Right kidney (tissue), 1 donor: Measurements from ENCODE around the gene SERTAD2.
A peak's percentile ranks its signal among the peaks of the same experiment; 100 is the strongest.

Source experiments
- DNase-seq: peaks from one replicate; pipeline ENCODE4 v3.0.0-alpha.2; 2016

SERTAD2 gene

GRCh38 chr2:64649626-64650025, 4.1 kb downstream of the SERTAD2 start:
- DNase-seq: no peak

DNA sequence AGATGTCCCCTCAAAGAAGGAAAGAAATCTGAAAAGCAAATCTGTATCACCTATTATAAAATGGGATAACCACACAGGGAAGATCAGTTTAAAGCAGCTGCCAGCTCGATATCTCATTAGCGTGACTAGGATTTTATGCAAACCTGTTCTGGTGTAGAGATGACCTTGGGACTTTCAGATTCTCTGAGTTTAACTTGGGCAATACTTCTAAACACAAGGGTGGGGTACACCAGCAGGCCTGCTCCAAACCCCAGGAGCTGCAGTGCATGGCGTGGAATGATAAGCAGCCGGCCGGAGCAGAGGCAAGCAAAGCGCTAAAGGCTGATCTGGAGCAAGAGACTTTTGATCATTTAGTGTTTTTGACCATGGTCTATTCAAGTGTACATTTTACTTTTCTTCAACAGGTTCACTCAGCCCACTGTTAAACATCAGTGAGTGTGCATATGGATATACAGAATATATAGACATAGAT, 4.7 kb downstream of the SERTAD2 start:
- DNase-seq: no peak

DNA sequence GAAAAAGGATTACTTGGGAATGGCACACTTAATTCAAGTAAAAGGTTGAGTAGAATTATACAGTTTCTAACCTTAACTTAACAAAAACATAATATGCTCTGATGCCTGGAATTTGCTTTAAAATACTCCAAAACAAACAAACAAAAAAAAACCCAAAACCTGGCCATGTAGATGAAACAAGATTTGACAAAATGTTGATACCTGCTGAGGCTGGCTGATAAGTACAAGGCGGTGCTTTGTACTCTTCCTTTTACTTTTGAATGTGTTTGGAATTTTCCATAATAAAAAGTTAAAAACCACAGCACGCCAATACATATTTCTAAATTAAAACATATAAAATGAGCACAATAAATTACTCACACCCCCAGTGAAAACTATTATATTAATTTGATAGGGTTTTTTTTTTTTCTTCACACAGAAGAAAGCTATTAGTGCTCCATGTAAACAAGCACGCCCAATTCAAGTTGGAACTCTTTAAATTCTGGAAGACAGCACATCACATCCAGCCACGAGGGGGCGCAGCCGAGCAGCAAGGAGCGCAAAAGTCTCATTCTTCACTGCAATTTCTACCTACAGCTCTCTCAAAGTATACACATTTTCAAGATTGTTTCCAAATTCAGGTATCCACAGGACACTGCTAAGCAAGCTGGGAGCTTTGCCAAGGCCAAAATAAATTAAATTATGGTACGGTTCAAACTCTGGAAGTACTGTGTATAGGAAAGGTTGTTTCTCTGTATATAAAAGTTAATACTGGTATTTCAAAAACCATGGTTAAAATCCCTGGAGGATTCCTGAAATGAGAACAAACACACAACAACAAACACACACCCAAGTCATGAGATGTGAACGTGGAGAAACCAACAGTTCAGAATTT, 7.5 kb downstream of the SERTAD2 start:
- DNase-seq: no peak

- DNase-seq: peak; percentile 84
Observed at GRCh38 chr2:64644458-64645382, 9.0 kb downstream of the SERTAD2 start.

DNA sequence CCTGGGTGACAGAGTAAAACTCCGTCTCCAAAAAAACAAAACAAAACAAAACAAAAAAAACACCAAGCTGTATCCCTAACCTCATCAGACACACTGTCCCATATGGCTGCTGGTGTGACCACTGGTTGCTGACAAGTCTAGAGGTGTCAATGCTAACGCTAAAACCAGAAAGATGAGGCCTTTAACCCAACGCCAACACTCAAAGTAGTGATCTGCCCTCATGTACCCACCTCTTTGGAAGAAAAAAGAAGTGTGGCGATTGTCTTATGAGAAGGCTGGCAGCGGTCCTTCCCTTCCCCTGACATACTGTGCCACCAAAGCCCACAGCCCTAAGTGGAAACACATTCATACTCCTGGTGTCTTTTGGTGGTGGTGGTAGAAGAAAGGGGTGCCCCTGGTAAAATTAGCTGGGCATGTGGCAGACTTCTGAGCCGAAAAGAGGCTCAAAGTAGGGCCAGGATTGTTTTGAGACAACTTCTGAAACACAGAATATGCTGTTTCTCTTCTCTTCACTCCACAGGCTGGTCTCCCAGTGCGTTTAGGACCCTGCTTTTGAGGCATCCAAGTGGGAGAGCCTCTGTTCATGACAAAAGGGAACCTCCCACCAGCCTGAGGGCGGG, 9.8 kb downstream of the SERTAD2 start:
- no peak for DNase-seq

DNA sequence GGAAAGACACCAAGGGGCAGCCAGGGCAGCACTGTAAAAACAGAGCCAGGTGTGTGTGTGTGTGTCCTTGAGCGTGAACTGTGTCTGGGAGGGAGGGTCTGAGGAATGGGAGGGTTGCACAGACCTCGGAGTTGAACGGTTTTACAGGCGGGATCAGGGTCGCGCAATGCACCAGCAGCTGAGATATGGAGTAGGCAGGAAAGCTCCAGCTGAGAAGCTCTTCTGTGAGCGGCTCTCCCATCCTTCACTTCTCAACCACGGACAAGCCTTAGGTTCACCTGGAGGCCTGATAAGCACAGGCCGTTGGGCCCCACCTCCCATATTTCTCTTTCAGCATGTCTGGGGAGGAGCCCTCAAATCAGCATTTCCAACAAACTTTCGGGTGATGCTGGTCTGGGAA, 12.1 kb downstream of the SERTAD2 start:
- no peak for DNase-seq

- DNase-seq: no peak
Observed at GRCh38 chr2:64640153-64641044, 13.3 kb downstream of the SERTAD2 start.

GRCh38 chr2:64639691-64640090, 14.0 kb downstream of the SERTAD2 start:
- DNase-seq: no peak

- no peak for DNase-seq
Observed at GRCh38 chr2:64638502-64639120, 15.1 kb downstream of the SERTAD2 start.

- no peak for DNase-seq
Observed at GRCh38 chr2:64637931-64638330, 15.8 kb downstream of the SERTAD2 start.

DNA sequence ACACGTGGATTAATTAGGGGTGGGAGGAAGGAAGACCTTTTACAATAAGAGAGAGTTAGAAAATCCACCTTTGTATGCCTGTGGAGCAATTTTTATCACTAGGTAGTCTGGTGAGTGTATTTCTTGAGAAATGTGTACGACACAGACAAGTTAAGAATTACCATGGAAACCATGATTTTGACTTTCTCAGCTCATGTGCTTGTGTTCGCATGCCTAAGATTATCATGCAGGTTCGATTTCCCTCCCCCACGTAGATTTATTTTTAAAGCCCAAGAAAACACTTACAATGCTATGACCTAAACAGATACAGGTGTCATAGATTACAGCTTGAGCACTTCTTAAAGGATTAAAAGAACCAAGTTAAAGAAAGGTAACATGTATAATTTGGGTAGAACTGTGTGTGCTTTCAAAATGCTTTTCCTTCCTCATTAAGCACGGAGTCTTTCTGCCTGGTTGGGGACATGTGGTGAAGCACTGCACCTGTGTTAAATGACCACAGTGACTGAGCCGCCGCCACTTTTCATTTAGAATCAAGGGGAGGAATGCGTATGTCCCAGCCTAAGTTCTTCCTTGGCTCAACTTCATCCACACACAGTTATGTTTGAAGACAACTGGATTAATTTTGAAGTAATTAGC, 16.6 kb downstream of the SERTAD2 start:
- no peak for DNase-seq

GRCh38 chr2:64635976-64636911, 17.5 kb downstream of the SERTAD2 start:
- DNase-seq: no peak

DNA sequence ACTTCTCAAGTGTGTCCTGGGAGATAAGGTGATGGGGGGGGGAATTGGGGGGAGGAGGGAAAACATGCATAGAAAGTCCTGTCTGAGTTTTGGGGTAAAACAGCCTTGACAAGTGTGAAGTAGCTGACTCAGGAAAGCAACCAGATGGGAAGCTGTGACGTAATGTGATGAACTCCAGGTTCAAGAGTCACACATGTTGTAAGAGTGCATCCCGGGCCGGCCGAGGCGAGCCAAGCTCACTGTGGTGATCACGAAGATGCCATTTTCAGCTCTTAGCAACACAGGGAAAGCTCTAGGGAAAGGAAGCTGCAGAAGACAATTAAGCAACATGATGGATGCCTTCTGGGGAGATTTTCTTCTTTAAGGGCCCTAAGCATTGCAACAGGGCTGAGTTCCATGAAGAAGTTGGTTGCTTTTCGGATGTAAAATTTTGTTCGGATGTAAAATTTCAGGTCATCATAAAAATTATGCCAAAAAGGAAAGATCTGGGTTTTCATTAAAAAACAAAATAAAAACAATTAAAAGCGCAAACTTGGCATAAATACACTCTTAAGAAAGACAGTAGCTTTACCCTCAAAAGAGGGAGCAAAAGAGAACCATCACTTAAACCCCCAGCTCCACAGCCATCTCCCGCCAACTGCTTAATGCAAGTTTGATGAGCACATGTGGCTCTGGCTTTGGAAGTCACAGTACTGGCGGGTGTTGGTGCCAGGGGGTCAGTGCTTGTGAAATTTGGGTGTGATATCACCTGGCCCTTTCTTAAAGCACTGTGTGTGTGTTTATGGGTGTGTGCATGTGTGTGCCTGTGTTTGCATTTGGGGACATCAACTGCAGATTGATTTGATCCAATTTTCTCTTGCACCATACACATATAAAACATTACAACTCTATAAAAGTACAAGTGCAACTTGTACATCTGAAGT, 19.1 kb downstream of the SERTAD2 start:
- DNase-seq: no peak

- no peak for DNase-seq
Observed at GRCh38 chr2:64632835-64633819, 20.6 kb downstream of the SERTAD2 start.

DNA sequence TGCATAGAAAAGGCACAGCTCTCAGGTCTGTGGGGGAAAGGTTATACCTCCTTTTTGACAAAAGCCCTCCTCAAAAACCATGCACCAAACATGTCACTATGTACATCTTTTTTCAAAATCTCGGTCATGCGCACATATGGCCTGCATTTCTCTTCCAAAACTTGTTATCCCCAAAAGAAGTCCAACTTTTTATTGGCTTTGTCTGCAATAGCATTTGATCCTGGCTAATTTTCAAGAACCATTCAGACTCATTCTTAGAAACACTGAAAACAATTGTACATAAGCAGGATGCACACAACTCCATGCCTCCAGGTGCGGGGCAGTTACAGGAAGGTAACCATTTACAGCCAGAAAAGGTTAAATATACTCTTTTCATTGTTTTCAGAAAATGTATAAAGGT, 21.9 kb downstream of the SERTAD2 start:
- DNase-seq: no peak

DNA sequence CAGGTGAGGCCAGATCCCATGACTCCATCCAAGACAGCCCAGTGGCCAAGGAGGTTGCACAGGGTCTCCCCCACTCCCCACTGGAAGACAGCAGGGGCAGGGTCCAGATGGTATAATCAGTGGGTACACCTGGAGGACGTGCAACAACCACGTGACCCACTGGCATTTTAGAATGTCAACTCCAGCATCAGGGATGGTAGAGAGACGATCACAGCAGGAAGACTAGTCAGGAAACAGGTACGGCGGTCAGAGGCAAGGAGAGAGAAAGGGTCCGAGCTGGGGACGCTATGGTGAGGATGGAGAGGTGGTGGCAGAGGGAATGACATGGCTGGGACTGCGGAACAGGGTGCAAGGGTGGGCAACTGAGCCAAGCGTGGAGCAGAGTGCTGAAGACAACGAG, 23.0 kb downstream of the SERTAD2 start:
- DNase-seq: no peak

GRCh38 chr2:64629875-64630274, 23.8 kb downstream of the SERTAD2 start:
- no peak for DNase-seq
